T-helper 22 cell (primary cell): ENCODE data around the gene GEMIN5.
A peak's percentile ranks its signal among the peaks of the same experiment; 100 is the strongest.

Experiments used
- DNase-seq: peaks from one replicate; pipeline ENCODE4 v3.0.0-alpha.2; 2020; ENCODE audit warnings: low read depth

GEMIN5 gene

GRCh38 chr5:154884424-154884823 lies 53.6 kb downstream of the GEMIN5 start:
- DNase-seq = no peak

GRCh38 chr5:154881986-154882385 lies 56.0 kb downstream of the GEMIN5 start:
- DNase-seq = no peak

GRCh38 chr5:154878642-154879335 lies 59.2 kb downstream of the GEMIN5 start:
- no peak for DNase-seq

GRCh38 chr5:154873791-154874331 lies 64.2 kb downstream of the GEMIN5 start:
- no peak for DNase-seq

- no peak for DNase-seq
Measured at GRCh38 chr5:154871734-154872133, 66.3 kb downstream of the GEMIN5 start.

- no peak for DNase-seq
Measured at GRCh38 chr5:154868702-154869101, 69.3 kb downstream of the GEMIN5 start.

- no peak for DNase-seq
Measured at GRCh38 chr5:154866841-154867240, 71.2 kb downstream of the GEMIN5 start.

GRCh38 chr5:154865466-154866184 lies 72.4 kb downstream of the GEMIN5 start:
- DNase-seq = no peak

GRCh38 chr5:154863291-154864080 lies 74.5 kb downstream of the GEMIN5 start:
- no peak for DNase-seq

GRCh38 chr5:154862766-154863165 lies 75.2 kb downstream of the GEMIN5 start:
- no peak for DNase-seq

GRCh38 chr5:154861946-154862345 lies 76.1 kb downstream of the GEMIN5 start:
- no peak for DNase-seq

- DNase-seq = no peak
Measured at GRCh38 chr5:154860765-154861164, 77.2 kb downstream of the GEMIN5 start.

GRCh38 chr5:154860123-154860522 lies 77.9 kb downstream of the GEMIN5 start:
- no peak for DNase-seq

GRCh38 chr5:154858972-154859871 lies 78.8 kb downstream of the GEMIN5 start:
- no peak for DNase-seq

GRCh38 chr5:154858297-154858971 lies 79.6 kb downstream of the GEMIN5 start, which contains the start of gene CNOT8:
Gene CNOT8, plus strand, starts transcription at chr5:154858627. Its CDS starts 4,652 bp downstream, at chr5:154863279.
- peak; percentile 95 for DNase-seq

GRCh38 chr5:154857530-154858296 lies 80.3 kb downstream of the GEMIN5 start:
- peak; percentile 82 for DNase-seq

GRCh38 chr5:154851351-154851750 lies 86.7 kb downstream of the GEMIN5 start:
- DNase-seq = no peak

GRCh38 chr5:154850255-154851062 lies 87.6 kb downstream of the GEMIN5 start, which contains the start of gene FAXDC2:
Gene FAXDC2, minus strand, starts transcription at chr5:154850603. Its CDS starts 12,425 bp downstream, at chr5:154838178.
- DNase-seq = no peak

- no peak for DNase-seq
Measured at GRCh38 chr5:154849791-154850201, 88.2 kb downstream of the GEMIN5 start.
